Kidney epithelial cell (primary cell): ENCODE results near the gene LENEP. TPM values are rescaled to one million over a fixed set of nuclear protein-coding genes. Genes with fewer than 3 reads are reported as not detected.

Experiments
- DNase-seq: peaks from one replicate; pipeline ENCODE4 v3.0.0-alpha.2; 2010; ENCODE audit warnings: low read depth
- H3K27me3 ChIP-seq: 2 replicates; pipeline ENCODE4 v1.6.0; 2011; ENCODE audit warnings: low read length; ENCODE audit not compliant: control insufficient read depth, insufficient read depth
- H3K36me3 ChIP-seq: 2 replicates; pipeline ENCODE4 v1.5.1; 2011; ENCODE audit warnings: low read length; ENCODE audit not compliant: control insufficient read depth, insufficient read depth
- H3K4me3 ChIP-seq: 2 replicates; pipeline ENCODE4 v1.5.1; 2011; ENCODE audit warnings: low read depth, mild to moderate bottlenecking, control low read depth, low read length
- CTCF ChIP-seq: IDR thresholded peaks from 2 replicates; pipeline ENCODE4 v1.5.1; 2011; ENCODE audit warnings: mild to moderate bottlenecking, moderate library complexity, low read length, control low read depth, inconsistent platforms; ENCODE audit not compliant: insufficient read depth, poor library complexity, severe bottlenecking
- total RNA-seq: library from RNA; depleted of rRNA; stranded (reverse); fragments of >200 nt; gene quantifications from 2 replicates; pipeline ENCODE4 v1.2.3, GENCODE V29; 2015

Gene LENEP
- total RNA-seq, 1 donor from 2014 or later: 1.6 TPM

GRCh38 chr1:155042789-155043188 lies 49.4 kb downstream of the LENEP start:
- Histone ChIP-seq H3K36me3 (no peaks in the 10 kb centered on the region), H3K27me3 (no peaks in the 10 kb centered on the region), H3K4me3 (no peak overlapping the region)
- DNase-seq: no peak
- TF ChIP-seq CTCF: no peak

- TF ChIP-seq CTCF: no peak
- Histone ChIP-seq H3K36me3 (no peaks in the 10 kb centered on the region), H3K4me3 (no peak overlapping the region), H3K27me3 (no peaks in the 10 kb centered on the region)
- no peak for DNase-seq
These were observed 49.9 kb downstream of the LENEP start for GRCh38 chr1:155043301-155043702.

GRCh38 chr1:155043793-155044192 lies 50.4 kb downstream of the LENEP start:
- TF ChIP-seq CTCF: no peak
- no peak for DNase-seq
- no peaks in the 10 kb centered on the region for H3K27me3 ChIP-seq
- H3K4me3 ChIP-seq: no peak overlapping the region
- no peaks in the 10 kb centered on the region for H3K36me3 ChIP-seq

Other genes with a start within 250 kb of the LENEP start
- gene KCNN3, start 123.3 kb upstream of the LENEP start, total RNA-seq: 0.04 and 0.34 TPM in 2 replicates
- 9.7 and 13.6 TPM in 2 replicates for gene PMVK, start 56.9 kb upstream of the LENEP start, total RNA-seq
- gene PBXIP1, start 37.5 kb upstream of the LENEP start, total RNA-seq: 88.2 and 102 TPM in 2 replicates
- gene PYGO2, start 31.8 kb upstream of the LENEP start, total RNA-seq: 21.2 and 27.8 TPM in 2 replicates
- gene SHC1, start 22.8 kb upstream of the LENEP start, total RNA-seq: 176 and 183 TPM in 2 replicates
- 67.4 and 72.4 TPM in 2 replicates for gene CKS1B, start 18.9 kb upstream of the LENEP start, total RNA-seq
- 53.0 and 60.9 TPM in 2 replicates for gene FLAD1, start 10.2 kb upstream of the LENEP start, total RNA-seq
- gene ZBTB7B, start 9.2 kb downstream of the LENEP start, total RNA-seq: 28.0 and 40.3 TPM in 2 replicates
- gene DCST2, start 40.2 kb downstream of the LENEP start, total RNA-seq: 0.27 TPM in 1 of 2 replicates, not detected in the other
- not detected in 2 replicates for gene DCST1, start 40.2 kb downstream of the LENEP start, total RNA-seq
- 186 and 209 TPM in 2 replicates for gene ADAM15, start 57.7 kb downstream of the LENEP start, total RNA-seq
- gene EFNA4, start 70.2 kb downstream of the LENEP start, total RNA-seq: 16.8 and 19.9 TPM in 2 replicates
- 1.6 and 1.7 TPM in 2 replicates for gene EFNA3, start 85.3 kb downstream of the LENEP start, total RNA-seq
- gene EFNA1, start 134.3 kb downstream of the LENEP start, total RNA-seq: 126 and 166 TPM in 2 replicates
- 26.6 and 28.7 TPM in 2 replicates for gene SLC50A1, start 142.3 kb downstream of the LENEP start, total RNA-seq
- gene DPM3, start 146.9 kb downstream of the LENEP start, total RNA-seq: 36.4 and 74.9 TPM in 2 replicates
- gene KRTCAP2, start 179.7 kb downstream of the LENEP start, total RNA-seq: 207 and 241 TPM in 2 replicates
- 7.1 and 9.1 TPM in 2 replicates for gene TRIM46, start 180.3 kb downstream of the LENEP start, total RNA-seq
- 51.5 and 58.1 TPM in 2 replicates for gene THBS3, start 214.3 kb downstream of the LENEP start, total RNA-seq
- 79.3 and 84.3 TPM in 2 replicates for gene MTX1, start 215.1 kb downstream of the LENEP start, total RNA-seq